Measurements from ENCODE around the gene ETFRF1. TPM values are rescaled to one million over a fixed set of nuclear protein-coding genes. Genes with fewer than 3 reads are reported as not detected.

ETFRF1 gene
- total RNA-seq, 2 donors from 2014 or later, result 9.7 to 21.4 TPM

GRCh38 chr12:25189656-25190055, 5.4 kb upstream of the ETFRF1 start:
- TF ChIP-seq, protein P1, sequence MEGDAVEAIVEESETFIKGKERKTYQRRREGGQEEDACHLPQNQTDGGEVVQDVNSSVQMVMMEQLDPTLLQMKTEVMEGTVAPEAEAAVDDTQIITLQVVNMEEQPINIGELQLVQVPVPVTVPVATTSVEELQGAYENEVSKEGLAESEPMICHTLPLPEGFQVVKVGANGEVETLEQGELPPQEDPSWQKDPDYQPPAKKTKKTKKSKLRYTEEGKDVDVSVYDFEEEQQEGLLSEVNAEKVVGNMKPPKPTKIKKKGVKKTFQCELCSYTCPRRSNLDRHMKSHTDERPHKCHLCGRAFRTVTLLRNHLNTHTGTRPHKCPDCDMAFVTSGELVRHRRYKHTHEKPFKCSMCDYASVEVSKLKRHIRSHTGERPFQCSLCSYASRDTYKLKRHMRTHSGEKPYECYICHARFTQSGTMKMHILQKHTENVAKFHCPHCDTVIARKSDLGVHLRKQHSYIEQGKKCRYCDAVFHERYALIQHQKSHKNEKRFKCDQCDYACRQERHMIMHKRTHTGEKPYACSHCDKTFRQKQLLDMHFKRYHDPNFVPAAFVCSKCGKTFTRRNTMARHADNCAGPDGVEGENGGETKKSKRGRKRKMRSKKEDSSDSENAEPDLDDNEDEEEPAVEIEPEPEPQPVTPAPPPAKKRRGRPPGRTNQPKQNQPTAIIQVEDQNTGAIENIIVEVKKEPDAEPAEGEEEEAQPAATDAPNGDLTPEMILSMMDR (conservative IDR thresholded peaks at IDR 0.05), result no peak
- H3K4me1 Mint-ChIP-seq, result peaks cover 10% of the 10 kb centered on the region
- H3K27ac Mint-ChIP-seq, result no peak overlapping the region
- H3K27me3 Mint-ChIP-seq (ENCODE audit: insufficient read depth), result no peaks in the 10 kb centered on the region
- no peaks in the 10 kb centered on the region for H3K4me1 ChIP-seq (ENCODE audit: control insufficient read depth, insufficient read depth, low read length)
- no peaks in the 10 kb centered on the region for H3K27me3 ChIP-seq (ENCODE audit: control insufficient read depth, insufficient read depth, low read length, poor library complexity, severe bottlenecking)
- no peak overlapping the region for H3K9ac ChIP-seq (ENCODE audit: extremely low read depth, low read length, poor library complexity, severe bottlenecking)
- H3K27ac ChIP-seq (ENCODE audit: low read depth, low read length), result no peak overlapping the region
- H3K9me3 ChIP-seq (ENCODE audit: control insufficient read depth, low read length), result no peaks in the 10 kb centered on the region
- no peak for DNase-seq
- no peak overlapping the region for H3K4me3 ChIP-seq (ENCODE audit: low read length)
- H3K9me3 Mint-ChIP-seq, result no peaks in the 10 kb centered on the region
- H3K4me3 Mint-ChIP-seq, result no peak overlapping the region
- H3K36me3 Mint-ChIP-seq (ENCODE audit: low read depth), result no peaks in the 10 kb centered on the region
- H3K36me3 ChIP-seq (ENCODE audit: control insufficient read depth, insufficient read depth, low read length), result no peaks in the 10 kb centered on the region

GRCh38 chr12:25190793-25191192, 4.2 kb upstream of the ETFRF1 start:
- H3K27ac Mint-ChIP-seq, result no peak overlapping the region
- H3K4me1 Mint-ChIP-seq, result peaks cover 14% of the 10 kb centered on the region
- H3K9me3 ChIP-seq (ENCODE audit: control insufficient read depth, low read length), result no peaks in the 10 kb centered on the region
- no peak overlapping the region for H3K9ac ChIP-seq (ENCODE audit: extremely low read depth, low read length, poor library complexity, severe bottlenecking)
- TF ChIP-seq, protein P1 (conservative IDR thresholded peaks at IDR 0.05), result no peak
- H3K9me3 Mint-ChIP-seq, result no peaks in the 10 kb centered on the region
- no peaks in the 10 kb centered on the region for H3K27me3 ChIP-seq (ENCODE audit: control insufficient read depth, insufficient read depth, low read length, poor library complexity, severe bottlenecking)
- H3K36me3 Mint-ChIP-seq (ENCODE audit: low read depth), result no peaks in the 10 kb centered on the region
- H3K27me3 Mint-ChIP-seq (ENCODE audit: insufficient read depth), result no peaks in the 10 kb centered on the region
- no peaks in the 10 kb centered on the region for H3K36me3 ChIP-seq (ENCODE audit: control insufficient read depth, insufficient read depth, low read length)
- WGBS, 2 experiments (ENCODE audit: insufficient coverage in 1 of 2, insufficient read length in 1 of 2), result 95% methylated on average over 6 of the region's 6 CpGs
- DNase-seq, result no peak
- no peak overlapping the region for H3K4me3 Mint-ChIP-seq
- H3K4me1 ChIP-seq (ENCODE audit: control insufficient read depth, insufficient read depth, low read length), result no peaks in the 10 kb centered on the region
- H3K4me3 ChIP-seq (ENCODE audit: low read length), result no peak overlapping the region
- H3K27ac ChIP-seq (ENCODE audit: low read depth, low read length), result no peak overlapping the region

DNA sequence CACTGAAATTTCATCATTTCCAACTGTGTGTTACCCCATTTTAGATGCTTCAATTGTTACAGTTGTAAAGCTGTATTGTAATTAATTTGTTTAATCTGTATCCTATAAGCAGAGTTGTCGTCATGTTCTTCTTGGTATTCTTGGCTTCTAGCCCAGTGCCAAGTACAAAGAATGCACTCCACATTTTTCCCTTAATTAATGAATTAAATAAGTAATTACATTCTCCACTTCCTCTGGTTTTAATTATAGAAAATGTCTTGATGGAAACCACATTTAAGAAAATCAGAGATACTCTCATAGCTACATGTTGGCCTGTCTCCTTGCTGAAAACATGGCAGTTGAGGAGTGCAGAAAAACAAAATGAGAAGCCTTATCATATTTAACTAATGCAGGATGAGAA, 823 bp upstream of the ETFRF1 start:
- peaks cover 7% of the 10 kb centered on the region for H3K36me3 ChIP-seq (ENCODE audit: control insufficient read depth, insufficient read depth, low read length)
- no peaks in the 10 kb centered on the region for H3K4me1 ChIP-seq (ENCODE audit: control insufficient read depth, insufficient read depth, low read length)
- peak overlapping the region; percentile 92 for H3K4me3 Mint-ChIP-seq
- H3K27me3 Mint-ChIP-seq (ENCODE audit: insufficient read depth), result no peaks in the 10 kb centered on the region
- peak overlapping the region; percentile 81 for H3K9ac ChIP-seq (ENCODE audit: extremely low read depth, low read length, poor library complexity, severe bottlenecking)
- H3K9me3 Mint-ChIP-seq, result no peaks in the 10 kb centered on the region
- H3K27ac ChIP-seq (ENCODE audit: low read depth, low read length), result no peak overlapping the region
- H3K9me3 ChIP-seq (ENCODE audit: control insufficient read depth, low read length), result no peaks in the 10 kb centered on the region
- peaks cover 20% of the 10 kb centered on the region for H3K4me1 Mint-ChIP-seq
- H3K36me3 Mint-ChIP-seq (ENCODE audit: low read depth), result no peaks in the 10 kb centered on the region
- TF ChIP-seq, protein P1 (conservative IDR thresholded peaks at IDR 0.05), result no peak
- WGBS, 2 experiments (ENCODE audit: insufficient coverage in 1 of 2, insufficient read length in 1 of 2), result 83% methylated on average over 1 of the region's 1 CpG; no CpG with 5 or more reads in 1 of the 2 experiments
- no peak for DNase-seq
- H3K27ac Mint-ChIP-seq, result peak overlapping the region; percentile 98
- H3K4me3 ChIP-seq (ENCODE audit: low read length), result peak overlapping the region; percentile 87
- no peaks in the 10 kb centered on the region for H3K27me3 ChIP-seq (ENCODE audit: control insufficient read depth, insufficient read depth, low read length, poor library complexity, severe bottlenecking)
